Right kidney (tissue), 9 donors: ENCODE measurements around the gene SYCE3.
"Not testable (repeated sequence)": the region's sequence is repeated elsewhere in the genome, so short reads cannot be mapped to it uniquely, and the experiment has no call there.

Experiments
- DNase-seq: peaks from one replicate; pipeline ENCODE4 v3.0.0-alpha.2; 2016
- long read RNA-seq, 8 donors: transcript quantifications; one replicate each; lab custom pipeline, GENCODE V29; 2026

Gene SYCE3, protein sequence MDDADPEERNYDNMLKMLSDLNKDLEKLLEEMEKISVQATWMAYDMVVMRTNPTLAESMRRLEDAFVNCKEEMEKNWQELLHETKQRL
- long read RNA-seq, donor 1, partial matches to known transcripts: 0 of 1 reads
- long read RNA-seq, donor 1, other reads (novel, unspliced or antisense): 0 of 1 reads
- long read RNA-seq, donor 2: 0 reads
- long read RNA-seq, donor 3: 0 reads
- long read RNA-seq, donor 4, partial matches to known transcripts: 0 of 1 reads
- long read RNA-seq, donor 4, other reads (novel, unspliced or antisense): 0 of 1 reads
- long read RNA-seq, donor 5: 0 reads
- long read RNA-seq, donor 6: 0 reads
- long read RNA-seq, donor 7: 0 reads
- long read RNA-seq, donor 8, partial matches to known transcripts: 0 of 1 reads
- long read RNA-seq, donor 8, other reads (novel, unspliced or antisense): 0 of 1 reads

- peak; percentile 91 for DNase-seq
Observed at GRCh38 chr22:50562523-50563412, at the start of gene SYCE3. Gene SYCE3 (minus strand): TSS chr22:50562919. CDS start chr22:50556405, 6,514 bp downstream.

DNA sequence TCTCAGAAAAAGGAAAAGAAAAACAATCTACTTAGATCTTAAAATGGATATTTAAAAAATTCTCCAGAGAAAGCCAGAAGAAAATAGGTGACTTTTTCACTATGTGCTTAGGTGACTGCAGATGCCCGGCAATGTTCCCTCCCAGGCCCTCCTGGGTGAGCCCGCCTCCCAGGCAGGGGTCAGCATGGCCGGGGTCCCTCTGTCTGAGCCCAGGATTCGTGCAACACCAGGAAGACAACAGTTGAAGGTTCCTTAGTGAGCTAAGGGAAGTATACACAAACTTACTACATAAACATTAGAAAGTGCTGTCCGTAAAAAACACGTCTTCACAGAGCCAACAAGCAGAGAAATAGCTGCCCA, 49.4 kb upstream of the SYCE3 start:
- no peak for DNase-seq

DNA sequence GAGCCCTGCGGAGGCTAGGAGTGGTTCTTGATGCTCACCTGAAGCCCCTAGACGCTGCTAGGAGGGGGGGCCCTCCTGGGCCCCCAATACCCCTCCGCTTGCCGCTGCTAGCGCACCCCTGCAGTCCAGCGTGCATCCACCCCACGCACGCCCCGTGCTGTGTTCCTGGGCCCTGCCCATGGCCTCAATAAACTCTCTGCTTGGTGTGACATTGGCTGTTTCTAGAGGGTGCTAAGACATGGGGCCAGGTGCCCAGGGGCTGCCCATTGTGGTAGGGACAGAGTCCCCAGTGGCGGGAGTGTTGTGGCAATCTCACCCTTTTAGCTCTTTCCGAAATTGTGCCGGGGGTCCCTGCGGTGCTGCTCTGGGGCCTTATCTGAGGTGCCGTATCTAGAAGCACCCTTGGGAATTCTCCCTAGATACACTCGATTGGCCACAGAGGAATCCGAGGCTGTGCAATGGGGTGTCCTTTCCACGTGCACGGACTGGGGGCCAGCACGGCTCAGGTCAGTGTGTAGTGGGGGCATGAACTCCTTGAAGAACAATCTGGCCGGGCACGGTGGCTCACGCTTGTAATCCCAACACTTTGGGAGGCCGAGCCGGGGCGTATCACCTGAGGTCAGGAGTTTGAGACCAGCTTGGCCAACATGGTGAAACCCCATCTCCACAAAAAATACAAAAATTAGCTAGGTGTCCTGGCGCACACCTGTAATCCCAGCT, 48.8 kb upstream of the SYCE3 start:
- DNase-seq: no peak

DNA sequence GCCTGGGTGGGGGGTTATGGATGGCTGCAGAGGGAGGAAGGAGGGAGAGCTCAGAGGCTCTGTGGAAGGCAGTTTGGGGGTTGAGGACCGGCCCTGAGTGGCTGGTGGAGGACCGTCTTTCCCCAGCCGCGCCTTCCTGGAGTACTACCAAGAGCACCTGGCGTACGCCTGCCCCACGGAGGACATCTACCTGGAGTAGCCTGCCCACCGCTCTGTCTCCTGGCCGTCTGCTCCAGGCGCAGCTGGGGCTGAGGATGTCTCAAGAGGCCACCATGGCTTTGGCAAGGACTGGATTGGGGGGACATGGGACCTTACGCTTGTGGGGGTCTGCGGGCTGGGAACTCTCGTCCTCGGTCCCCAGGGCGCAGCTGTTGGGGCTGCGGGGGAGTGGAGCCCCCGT, 47.9 kb upstream of the SYCE3 start:
- DNase-seq: no peak

GRCh38 chr22:50610041-50610451, 47.3 kb upstream of the SYCE3 start:
- no peak for DNase-seq

DNA sequence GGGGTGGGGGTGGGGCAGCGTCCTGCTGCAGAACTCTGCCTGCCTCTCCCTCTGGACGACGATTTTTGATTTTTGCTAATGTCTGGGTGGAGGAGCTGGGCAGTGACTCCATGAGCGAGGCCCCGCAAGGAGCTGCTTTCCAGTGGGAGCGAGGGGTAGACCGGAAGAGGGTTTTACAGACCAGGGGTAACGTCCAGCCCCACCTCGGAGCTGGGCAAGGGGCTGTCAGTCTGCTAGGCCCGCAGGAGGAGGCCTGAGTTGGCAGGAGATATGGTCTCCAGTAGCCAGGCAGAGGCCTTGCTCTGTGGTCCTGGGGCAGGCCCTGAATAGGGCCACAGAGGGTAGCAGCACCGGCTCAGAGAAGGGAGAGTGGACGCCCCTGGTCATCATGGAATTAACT, 46.9 kb upstream of the SYCE3 start:
- DNase-seq: no peak

GRCh38 chr22:50608996-50609395, 46.3 kb upstream of the SYCE3 start:
- DNase-seq: no peak

DNA sequence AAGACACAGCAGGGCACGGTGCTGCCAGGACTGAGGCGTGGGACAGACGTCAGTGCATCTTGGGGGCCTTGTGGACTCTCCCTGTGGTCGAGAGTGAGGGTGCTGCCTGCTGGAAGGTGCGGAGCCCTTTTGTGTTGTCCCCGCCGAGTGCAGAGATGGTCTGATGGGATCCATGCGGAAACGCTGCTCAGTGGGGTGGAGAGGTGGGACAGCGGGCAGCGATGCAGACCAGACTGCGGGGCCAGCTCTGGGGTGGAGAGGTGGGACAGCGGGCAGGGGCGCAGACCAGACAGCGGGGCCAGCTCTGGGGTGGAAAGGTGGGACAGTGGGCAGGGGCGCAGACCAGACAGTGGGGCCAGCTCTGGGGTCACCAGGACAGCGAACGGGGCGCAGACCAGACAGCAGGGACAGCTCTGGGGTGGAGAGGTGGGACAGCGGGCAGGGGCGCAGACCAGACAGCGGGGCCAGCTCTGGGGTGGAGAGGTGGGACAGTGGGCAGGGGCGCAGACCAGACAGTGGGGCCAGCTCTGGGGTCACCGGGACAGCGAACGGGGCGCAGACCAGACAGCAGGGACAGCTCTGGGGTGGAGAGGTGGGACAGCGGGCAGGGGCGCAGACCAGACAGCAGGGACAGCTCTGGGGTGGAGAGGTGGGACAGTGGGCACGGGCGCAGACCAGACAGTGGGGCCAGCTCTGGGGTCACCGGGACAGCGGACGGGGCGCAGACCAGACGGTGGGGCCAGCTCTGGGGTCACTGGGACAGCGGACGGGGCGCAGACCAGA, 45.5 kb upstream of the SYCE3 start:
- not testable (repeated sequence) for DNase-seq

- DNase-seq: no peak
Observed at GRCh38 chr22:50607659-50608020, 44.9 kb upstream of the SYCE3 start.

DNA sequence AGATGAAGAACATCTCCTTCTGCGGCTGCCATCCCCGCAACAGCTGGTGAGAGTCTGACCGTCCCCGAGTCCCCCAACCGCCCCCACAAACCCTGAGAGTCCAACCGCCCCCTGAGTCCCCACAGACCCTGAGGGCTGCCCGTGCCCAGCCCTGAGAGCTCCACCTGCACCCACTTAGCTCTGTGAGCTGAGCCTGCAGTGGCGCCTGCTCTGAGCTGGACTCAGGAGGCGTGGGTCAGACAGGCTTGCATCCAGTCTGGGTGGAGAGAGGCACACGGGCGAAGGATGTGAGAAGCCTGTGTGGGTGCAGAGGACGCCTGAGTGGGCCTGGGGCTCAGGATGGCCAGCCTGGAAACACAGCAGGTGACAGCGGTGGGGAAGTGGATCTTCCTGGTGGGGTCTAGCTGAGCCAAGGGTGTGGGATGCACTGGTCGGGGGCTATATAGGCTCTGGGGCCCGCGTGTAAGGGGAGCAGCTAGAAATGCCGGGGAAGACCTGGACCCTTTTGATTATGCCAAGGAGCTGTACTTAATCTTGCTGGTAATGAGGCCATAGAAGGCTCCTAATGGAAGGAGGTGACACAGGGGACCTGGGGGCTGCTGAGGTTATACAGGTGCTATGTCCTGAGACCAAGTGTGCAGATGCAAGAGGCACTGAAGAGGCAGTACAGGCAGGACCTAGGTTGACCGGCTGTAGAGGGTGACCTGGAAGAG, 44.4 kb upstream of the SYCE3 start:
- no peak for DNase-seq

DNA sequence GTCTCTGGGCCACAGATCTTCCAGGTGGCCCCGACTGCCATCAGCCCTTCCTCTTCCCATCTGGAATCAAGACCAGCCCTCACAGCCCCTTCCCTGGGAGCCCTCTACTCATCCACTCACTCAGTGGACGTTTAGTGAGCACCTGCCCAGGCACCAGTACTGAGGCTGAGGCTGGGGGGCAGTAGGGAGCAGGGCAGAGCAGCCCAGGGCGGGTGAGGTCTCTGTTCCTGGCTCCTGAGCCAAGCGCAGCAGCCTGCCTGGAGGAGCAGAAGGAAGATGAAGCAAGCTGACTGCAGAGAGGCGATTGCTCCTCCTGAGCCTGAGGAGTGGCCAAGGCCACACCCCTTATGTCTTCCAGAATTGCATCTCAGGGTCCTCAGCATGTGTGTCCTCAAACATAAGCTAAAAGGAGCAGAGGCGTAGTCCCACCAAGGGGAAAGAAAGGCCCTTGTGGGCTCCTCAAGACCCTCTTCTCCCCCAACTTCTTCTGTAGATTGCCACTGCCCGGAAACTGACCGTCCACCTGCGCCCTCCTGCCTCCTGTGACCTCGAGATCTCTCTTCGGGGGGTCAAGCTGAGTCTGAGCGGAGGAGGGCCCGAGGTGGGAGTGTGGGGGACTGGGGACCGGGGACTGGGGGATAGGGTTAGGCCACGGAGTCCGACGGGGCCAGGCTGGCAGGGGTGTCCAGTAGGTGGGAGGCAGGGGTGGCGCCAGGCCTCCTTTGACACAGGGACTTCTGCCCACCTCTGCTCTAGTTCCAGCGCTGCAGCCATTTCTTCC, 43.6 kb upstream of the SYCE3 start:
- DNase-seq: no peak

DNA sequence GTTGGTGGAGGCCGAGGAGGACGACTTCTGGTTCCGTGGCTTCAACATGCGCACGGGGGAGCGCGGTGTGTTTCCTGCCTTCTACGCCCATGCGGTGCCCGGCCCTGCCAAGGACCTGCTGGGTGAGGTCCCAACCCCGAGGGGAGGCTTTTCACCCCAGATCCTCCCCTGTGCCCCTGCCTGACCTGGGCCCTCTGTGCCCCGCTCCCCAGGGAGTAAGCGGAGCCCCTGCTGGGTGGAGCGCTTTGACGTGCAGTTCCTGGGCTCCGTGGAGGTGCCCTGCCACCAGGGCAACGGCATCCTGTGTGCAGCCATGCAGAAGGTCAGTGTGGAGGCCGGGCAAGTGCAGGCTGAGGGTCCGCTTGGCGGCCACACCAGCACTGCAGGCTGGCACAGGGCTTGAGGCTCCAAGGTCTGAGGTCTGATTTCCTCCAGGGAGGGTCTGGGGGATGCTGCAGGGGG, 42.9 kb upstream of the SYCE3 start:
- DNase-seq: no peak

DNA sequence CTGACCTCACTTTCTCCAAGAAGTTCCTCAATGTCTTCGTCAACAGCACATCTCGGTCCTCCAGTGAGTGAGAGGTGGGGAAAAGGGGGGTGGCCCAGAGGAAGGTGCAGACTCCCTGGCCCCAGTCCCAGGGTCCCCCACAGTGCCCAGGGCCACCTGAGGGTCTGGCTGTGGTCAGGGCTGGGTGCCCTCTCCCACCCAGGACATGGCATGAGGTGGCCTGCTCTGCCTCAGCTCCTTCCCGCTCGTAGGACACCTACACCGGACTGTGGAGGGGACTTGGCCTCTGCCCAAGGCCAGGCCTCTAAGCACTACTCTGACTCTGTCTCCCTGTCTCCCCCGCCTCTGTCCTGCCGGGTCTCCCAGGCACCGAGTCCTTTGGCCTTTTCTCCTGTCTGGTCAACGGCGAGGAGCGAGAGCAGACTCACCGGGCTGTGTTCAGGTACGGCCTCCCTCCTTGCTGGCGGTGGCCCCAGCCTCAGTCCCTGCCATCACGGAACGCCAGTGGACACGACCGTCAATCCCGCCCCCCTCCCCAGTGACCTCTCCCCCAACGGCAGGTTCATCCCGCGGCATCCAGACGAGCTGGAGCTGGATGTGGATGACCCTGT, 42.4 kb upstream of the SYCE3 start:
- no peak for DNase-seq

GRCh38 chr22:50604256-50605001, 41.7 kb upstream of the SYCE3 start:
- no peak for DNase-seq

GRCh38 chr22:50603511-50604255, 41.0 kb upstream of the SYCE3 start:
- DNase-seq: no peak

- DNase-seq: no peak
Observed at GRCh38 chr22:50602338-50602700, 39.6 kb upstream of the SYCE3 start.

DNA sequence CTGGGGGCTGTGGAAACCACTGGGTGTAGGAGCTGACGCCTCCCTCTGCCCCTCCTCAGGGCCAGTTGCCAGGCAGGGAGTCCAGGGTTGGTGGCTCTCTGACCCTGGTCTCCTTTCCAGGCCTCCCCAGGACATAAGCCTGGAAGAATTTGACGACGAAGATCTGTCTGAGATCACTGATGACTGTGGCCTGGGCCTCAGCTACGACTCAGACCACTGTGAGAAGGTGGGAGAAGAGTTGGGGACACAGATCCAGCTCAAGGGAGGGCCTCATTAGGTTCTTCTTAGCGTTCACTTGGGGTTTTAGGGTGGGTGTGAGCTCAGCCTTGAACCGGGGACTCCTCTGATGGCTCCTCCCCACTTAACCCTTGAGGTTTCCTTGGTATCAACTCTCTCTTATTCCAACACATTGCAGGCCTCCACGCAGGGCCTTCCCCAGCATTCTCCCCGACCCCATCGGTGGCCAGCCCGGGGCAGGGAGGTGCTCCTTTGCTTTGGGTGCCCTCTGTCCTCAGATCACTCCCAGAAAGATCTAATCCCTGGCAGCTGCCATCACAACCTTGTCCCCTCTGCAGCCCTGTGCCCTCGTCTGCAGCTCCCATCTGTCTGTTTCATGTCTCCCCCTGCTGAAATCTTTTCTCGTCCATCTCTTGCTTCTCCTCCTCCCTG, 39.1 kb upstream of the SYCE3 start:
- no peak for DNase-seq
